Lower lobe of right lung (tissue), 2 donors: ENCODE results near the gene SSTR3. TPM values are rescaled to one million over a fixed set of nuclear protein-coding genes. Genes with fewer than 3 reads are reported as not detected.

Experiments
- ATAC-seq, 2 donors: fragments of 200-7000 bp; cut with Tn5 transposase; one replicate each; pipeline ENCODE4 v1.9.1; 2020 to 2022; ENCODE audit warnings: mild to moderate bottlenecking in 2 of 2, moderate library complexity in 2 of 2
- DNase-seq: peaks from one replicate; pipeline ENCODE4 v3.0.0-alpha.2; 2020
- H3K27ac ChIP-seq: fragments of 200-600 bp; one replicate; pipeline ENCODE4 v1.8.0; 2022
- H3K27me3 ChIP-seq: fragments of 200-600 bp; one replicate; pipeline ENCODE4 v1.8.0; 2022; ENCODE audit warnings: low read depth
- H3K36me3 ChIP-seq: fragments of 200-600 bp; one replicate; pipeline ENCODE4 v1.8.0; 2022; ENCODE audit warnings: mild to moderate bottlenecking
- H3K4me1 ChIP-seq: fragments of 200-600 bp; one replicate; pipeline ENCODE4 v1.8.0; 2022
- H3K4me3 ChIP-seq: fragments of 200-600 bp; one replicate; pipeline ENCODE4 v1.8.0; 2022; ENCODE audit warnings: mild to moderate bottlenecking
- H3K9me3 ChIP-seq: fragments of 200-600 bp; one replicate; pipeline ENCODE4 v1.8.0; 2022
- intact Hi-C: fragments of 100-400 bp; cut with DNase I; formaldehyde crosslinking; loops from one replicate; pipeline ENCODE4 v1.11.0; 2022
- total RNA-seq: library from RNA; stranded (reverse); fragmentation: NEBNext Ultra II Directional; extraction: Animal tissue kit (Norgen Biotek cat#: 25700); gene quantifications from one replicate; pipeline ENCODE4 v1.2.1, GENCODE V29; 2021
- TF ChIP-seq, protein P1 (sequence below): fragments of 200-600 bp; IDR thresholded peaks from one replicate; pipeline ENCODE4 v1.8.0; 2022; ENCODE audit warnings: antibody characterized with exemption, mild to moderate bottlenecking
- donor health status: DM: no; HTN: yes; CAD: no; lungs with severe emphysema.

SSTR3 gene
- total RNA-seq, 1 donor from 2014 or later = not detected

- no peak for ATAC-seq
- Histone ChIP-seq H3K4me3 (no peak overlapping the region), H3K36me3 (no peaks in the 10 kb centered on the region), H3K27ac (no peak overlapping the region), H3K27me3 (no peaks in the 10 kb centered on the region), H3K4me1 (peaks cover 67% of the 10 kb centered on the region), H3K9me3 (no peaks in the 10 kb centered on the region)
- intact Hi-C loops = no loop called here
- TF ChIP-seq, protein P1, sequence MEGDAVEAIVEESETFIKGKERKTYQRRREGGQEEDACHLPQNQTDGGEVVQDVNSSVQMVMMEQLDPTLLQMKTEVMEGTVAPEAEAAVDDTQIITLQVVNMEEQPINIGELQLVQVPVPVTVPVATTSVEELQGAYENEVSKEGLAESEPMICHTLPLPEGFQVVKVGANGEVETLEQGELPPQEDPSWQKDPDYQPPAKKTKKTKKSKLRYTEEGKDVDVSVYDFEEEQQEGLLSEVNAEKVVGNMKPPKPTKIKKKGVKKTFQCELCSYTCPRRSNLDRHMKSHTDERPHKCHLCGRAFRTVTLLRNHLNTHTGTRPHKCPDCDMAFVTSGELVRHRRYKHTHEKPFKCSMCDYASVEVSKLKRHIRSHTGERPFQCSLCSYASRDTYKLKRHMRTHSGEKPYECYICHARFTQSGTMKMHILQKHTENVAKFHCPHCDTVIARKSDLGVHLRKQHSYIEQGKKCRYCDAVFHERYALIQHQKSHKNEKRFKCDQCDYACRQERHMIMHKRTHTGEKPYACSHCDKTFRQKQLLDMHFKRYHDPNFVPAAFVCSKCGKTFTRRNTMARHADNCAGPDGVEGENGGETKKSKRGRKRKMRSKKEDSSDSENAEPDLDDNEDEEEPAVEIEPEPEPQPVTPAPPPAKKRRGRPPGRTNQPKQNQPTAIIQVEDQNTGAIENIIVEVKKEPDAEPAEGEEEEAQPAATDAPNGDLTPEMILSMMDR = no peak
- DNase-seq = no peak
Observed at GRCh38 chr22:37192204-37192603, 20.1 kb downstream of the SSTR3 start.

DNA sequence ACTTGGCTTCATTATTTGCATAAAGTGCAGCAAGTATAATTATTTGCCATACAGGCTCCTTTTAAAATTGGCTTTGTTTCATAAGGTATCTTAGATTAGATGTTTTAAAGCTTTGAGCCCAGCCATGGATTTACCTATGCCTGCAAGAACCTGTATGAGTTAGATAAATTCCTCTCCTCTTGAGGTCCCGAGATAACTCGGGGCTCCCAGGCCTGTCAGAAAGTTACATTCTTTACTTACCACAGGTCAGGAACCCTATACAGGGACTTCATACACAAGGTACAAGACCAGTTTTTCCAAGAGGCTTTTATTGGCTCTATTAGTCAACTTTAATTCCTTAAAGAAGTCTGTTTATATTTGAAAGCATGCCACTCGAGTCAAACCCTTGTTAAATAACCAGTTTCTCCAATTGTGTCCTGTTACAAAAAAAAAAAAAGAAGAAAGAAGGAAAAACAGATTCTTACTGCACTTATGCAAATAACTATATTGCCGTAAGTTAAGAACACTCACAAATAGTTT lies 22.0 kb downstream of the SSTR3 start:
- Histone ChIP-seq H3K4me3 (no peak overlapping the region), H3K27me3 (no peaks in the 10 kb centered on the region), H3K36me3 (no peaks in the 10 kb centered on the region), H3K9me3 (no peaks in the 10 kb centered on the region), H3K4me1 (peaks cover 71% of the 10 kb centered on the region), H3K27ac (no peak overlapping the region)
- TF ChIP-seq, protein P1 = no peak
- ATAC-seq (peak in 1 of 2 donors; percentile 25), DNase-seq (peak; percentile 8)
- intact Hi-C loops = no loop called here

DNA sequence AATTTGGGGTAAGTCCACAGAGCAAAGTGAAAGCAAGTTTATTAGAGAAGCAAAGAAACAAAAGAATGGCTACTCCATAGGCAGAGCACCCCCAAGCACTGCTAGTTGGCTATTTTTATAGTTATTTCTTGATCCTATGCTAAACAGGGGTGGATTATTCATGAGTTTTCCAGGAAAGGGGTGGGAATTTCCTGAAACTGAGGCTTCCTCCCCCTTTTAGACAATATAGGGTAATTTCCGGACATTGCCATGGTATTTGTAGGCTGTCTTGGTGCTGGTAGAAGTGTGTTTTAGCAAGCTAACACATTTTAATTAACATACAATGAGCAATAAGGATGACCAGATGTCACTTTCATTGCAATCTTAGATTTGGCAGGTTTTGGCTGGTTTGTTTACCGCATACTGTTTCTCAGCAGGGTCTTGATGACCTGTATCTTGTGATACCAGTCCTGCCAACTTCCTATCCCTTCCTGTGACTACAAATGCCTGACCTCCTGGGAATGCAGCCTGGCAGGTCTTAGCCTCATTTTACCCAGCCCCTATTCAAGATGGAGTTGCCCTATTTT lies 23.3 kb downstream of the SSTR3 start:
- TF ChIP-seq, protein P1 = no peak
- peaks cover 74% of the 10 kb centered on the region for H3K4me1 ChIP-seq
- no peaks in the 10 kb centered on the region for H3K9me3 ChIP-seq
- H3K36me3 ChIP-seq = no peaks in the 10 kb centered on the region
- peak overlapping the region; percentile 51 for H3K4me3 ChIP-seq
- ATAC-seq (peak in 1 of 2 donors; percentile 16), DNase-seq (no peak)
- peak overlapping the region; percentile 87 for H3K27ac ChIP-seq
- H3K27me3 ChIP-seq = no peaks in the 10 kb centered on the region
- intact Hi-C loops = no loop called here

DNA sequence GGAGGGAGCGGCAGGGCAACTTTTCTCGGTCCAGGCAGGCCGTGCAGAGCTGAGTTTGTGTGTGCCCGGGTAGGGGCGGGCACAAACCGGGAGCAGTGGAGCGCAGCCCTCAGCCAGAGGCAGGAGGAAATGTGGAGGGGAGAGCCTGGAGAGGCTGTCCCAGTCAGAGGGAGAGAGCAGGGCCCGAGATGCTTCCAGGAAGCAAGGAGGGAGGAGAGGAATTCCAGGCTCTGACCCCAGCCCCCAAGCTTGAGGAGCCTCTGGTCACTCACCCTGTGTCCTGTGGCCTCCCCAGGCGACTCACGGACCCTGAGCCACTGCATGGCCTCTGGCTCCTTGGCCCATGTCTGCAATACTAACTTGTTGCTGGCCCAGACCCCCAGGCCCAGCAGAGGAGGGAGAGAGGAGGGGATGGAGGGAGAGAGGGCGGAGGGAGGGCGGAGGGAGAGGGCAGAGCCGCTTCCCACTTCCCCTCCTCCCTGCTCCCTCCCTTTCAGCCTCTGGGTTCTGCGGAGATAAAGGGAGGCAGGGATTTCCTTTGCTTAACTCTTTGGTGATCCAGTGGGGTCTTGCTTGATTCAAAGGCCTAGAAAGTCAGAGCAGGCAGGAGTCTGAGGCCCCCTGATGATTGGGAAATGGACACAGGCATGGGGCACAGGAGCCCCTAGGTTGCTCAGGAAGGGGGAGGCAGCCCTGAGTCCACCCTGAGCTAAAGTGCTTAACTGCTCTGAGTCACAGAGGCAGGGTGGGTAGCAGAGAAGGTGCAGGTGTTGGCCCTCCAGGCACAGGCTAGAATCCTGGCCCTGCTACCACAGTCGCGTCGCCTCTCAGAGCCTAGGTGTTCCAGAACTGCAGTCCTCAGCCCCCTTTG lies 24.2 kb downstream of the SSTR3 start, which contains the start of gene C1QTNF6:
Gene C1QTNF6, minus strand, starts transcription at position 357 of the 871 bp plus-strand sequence. Its CDS starts 34 bp downstream, at position 323.
- DNase-seq (peak; percentile 45), ATAC-seq (peak; percentile 59 to 68)
- Histone ChIP-seq H3K4me1 (peaks cover 66% of the 10 kb centered on the region), H3K36me3 (no peaks in the 10 kb centered on the region), H3K9me3 (no peaks in the 10 kb centered on the region), H3K4me3 (peak within 1 kb of the TSS; percentile 51), H3K27me3 (no peaks in the 10 kb centered on the region), H3K27ac (peak within 1 kb of the TSS; percentile 87)
- TF ChIP-seq, protein P1 = no peak
- intact Hi-C loops = no loop called here

GRCh38 chr22:37187552-37187890 lies 24.8 kb downstream of the SSTR3 start:
- H3K36me3 ChIP-seq = no peaks in the 10 kb centered on the region
- ATAC-seq (peak in 1 of 2 donors; percentile 25), DNase-seq (no peak)
- H3K9me3 ChIP-seq = no peaks in the 10 kb centered on the region
- TF ChIP-seq, protein P1 = no peak
- peak overlapping the region; percentile 51 for H3K4me3 ChIP-seq
- intact Hi-C loops = no loop called here
- H3K27me3 ChIP-seq = no peaks in the 10 kb centered on the region
- H3K27ac ChIP-seq = peak overlapping the region; percentile 87
- H3K4me1 ChIP-seq = peaks cover 60% of the 10 kb centered on the region
